ENCODE measurements around the gene ADGRB3. TPM values are rescaled to one million over a fixed set of nuclear protein-coding genes. Genes with fewer than 3 reads are reported as not detected.

ADGRB3 gene
- total RNA-seq, 1 experiment from 2014 or later: not detected

GRCh38 chr6:68695403-68695802 lies 60.3 kb downstream of the ADGRB3 start:
- BruUV-seq (replicated peaks): no TSS peak
- ChIA-PET POLR2A (no interaction called here), CTCF (no interaction called here)
- H3K4me3 Mint-ChIP-seq (ENCODE audit: unreplicated experiment): no peak overlapping the region
- intact Hi-C loops (cut with micrococcal nuclease): no loop called here
- no peaks in the 10 kb centered on the region for H3K36me3 Mint-ChIP-seq (ENCODE audit: insufficient read depth, unreplicated experiment)
- H3K4me1 Mint-ChIP-seq (ENCODE audit: insufficient read depth, unreplicated experiment): no peaks in the 10 kb centered on the region
- TF ChIP-seq CTCF (IDR thresholded peaks at IDR 0.05; ENCODE audit: unreplicated experiment): no peak
- no peak overlapping the region for H3K27ac Mint-ChIP-seq (ENCODE audit: low read depth, unreplicated experiment)
- H3K9me3 Mint-ChIP-seq (ENCODE audit: unreplicated experiment): no peaks in the 10 kb centered on the region
- DNase-seq (ENCODE audit: unreplicated experiment): no peak
- H3K27me3 Mint-ChIP-seq (ENCODE audit: insufficient read depth, unreplicated experiment): peaks cover 72% of the 10 kb centered on the region

- no peak for TF ChIP-seq CTCF (IDR thresholded peaks at IDR 0.05; ENCODE audit: unreplicated experiment)
- Mint-ChIP-seq H3K4me1 (ENCODE audit: insufficient read depth, unreplicated experiment) (no peaks in the 10 kb centered on the region), H3K27ac (ENCODE audit: low read depth, unreplicated experiment) (no peak overlapping the region), H3K9me3 (ENCODE audit: unreplicated experiment) (no peaks in the 10 kb centered on the region), H3K4me3 (ENCODE audit: unreplicated experiment) (no peak overlapping the region), H3K36me3 (ENCODE audit: insufficient read depth, unreplicated experiment) (no peaks in the 10 kb centered on the region), H3K27me3 (ENCODE audit: insufficient read depth, unreplicated experiment) (peaks cover 72% of the 10 kb centered on the region)
- CTCF ChIA-PET: no interaction called here
- BruUV-seq (replicated peaks): no TSS peak
- DNase-seq (ENCODE audit: unreplicated experiment): no peak
- POLR2A ChIA-PET: no interaction called here
- intact Hi-C loops (cut with micrococcal nuclease): no loop called here
Measured at GRCh38 chr6:68695838-68696237, 60.8 kb downstream of the ADGRB3 start.

GRCh38 chr6:68697394-68697793 lies 62.3 kb downstream of the ADGRB3 start:
- Mint-ChIP-seq H3K4me3 (ENCODE audit: unreplicated experiment) (no peak overlapping the region), H3K4me1 (ENCODE audit: insufficient read depth, unreplicated experiment) (no peaks in the 10 kb centered on the region), H3K27ac (ENCODE audit: low read depth, unreplicated experiment) (no peak overlapping the region), H3K36me3 (ENCODE audit: insufficient read depth, unreplicated experiment) (no peaks in the 10 kb centered on the region), H3K9me3 (ENCODE audit: unreplicated experiment) (no peaks in the 10 kb centered on the region), H3K27me3 (ENCODE audit: insufficient read depth, unreplicated experiment) (peaks cover 84% of the 10 kb centered on the region)
- ChIA-PET CTCF (no interaction called here), POLR2A (no interaction called here)
- TF ChIP-seq CTCF (IDR thresholded peaks at IDR 0.05; ENCODE audit: unreplicated experiment): no peak
- intact Hi-C loops (cut with micrococcal nuclease): no loop called here
- no TSS peak for BruUV-seq (replicated peaks)
- DNase-seq (ENCODE audit: unreplicated experiment): no peak

- no peak overlapping the region for H3K4me3 Mint-ChIP-seq (ENCODE audit: unreplicated experiment)
- peaks cover 93% of the 10 kb centered on the region for H3K27me3 Mint-ChIP-seq (ENCODE audit: insufficient read depth, unreplicated experiment)
- intact Hi-C loops (cut with micrococcal nuclease): no loop called here
- no peak for TF ChIP-seq CTCF (IDR thresholded peaks at IDR 0.05; ENCODE audit: unreplicated experiment)
- DNase-seq (ENCODE audit: unreplicated experiment): no peak
- ChIA-PET CTCF (no interaction called here), POLR2A (no interaction called here)
- H3K27ac Mint-ChIP-seq (ENCODE audit: low read depth, unreplicated experiment): no peak overlapping the region
- H3K9me3 Mint-ChIP-seq (ENCODE audit: unreplicated experiment): no peaks in the 10 kb centered on the region
- H3K36me3 Mint-ChIP-seq (ENCODE audit: insufficient read depth, unreplicated experiment): no peaks in the 10 kb centered on the region
- H3K4me1 Mint-ChIP-seq (ENCODE audit: insufficient read depth, unreplicated experiment): no peaks in the 10 kb centered on the region
- BruUV-seq (replicated peaks): no TSS peak
Measured at GRCh38 chr6:68701159-68701558, 66.1 kb downstream of the ADGRB3 start.
